ENCODE data around the gene FHOD3. TPM values are rescaled to one million over a fixed set of nuclear protein-coding genes. Genes with fewer than 3 reads are reported as not detected.

The FHOD3 gene
- total RNA-seq, 1 donor from 2014 or later: 5.9 TPM

- Mint-ChIP-seq H3K9me3 (ENCODE audit: unreplicated experiment) (no peaks in the 10 kb centered on the region), H3K27ac (ENCODE audit: unreplicated experiment) (no peak overlapping the region), H3K4me3 (ENCODE audit: unreplicated experiment) (no peak overlapping the region), H3K4me1 (ENCODE audit: low read depth, unreplicated experiment) (peaks cover 4% of the 10 kb centered on the region), H3K27me3 (ENCODE audit: low read depth, unreplicated experiment) (no peaks in the 10 kb centered on the region), H3K36me3 (ENCODE audit: low read depth, unreplicated experiment) (no peaks in the 10 kb centered on the region)
- H3K4me2 ChIP-seq (ENCODE audit: low read length): peak overlapping the region; percentile 57
- H4K20me1 ChIP-seq (ENCODE audit: insufficient read depth, low read length): no peaks in the 10 kb centered on the region
- no peaks in the 10 kb centered on the region for H3K9me3 ChIP-seq (ENCODE audit: insufficient read depth, low read depth, low read length)
- H3K79me2 ChIP-seq (ENCODE audit: insufficient read depth, low read length): no peaks in the 10 kb centered on the region
- TF ChIP-seq CTCF (IDR thresholded peaks at IDR 0.05; ENCODE audit: insufficient read depth, low read depth, low read length) (no peak), EZH2 (IDR thresholded peaks at IDR 0.05; ENCODE audit: insufficient read depth, low read length) (no peak)
- H3K9ac ChIP-seq (ENCODE audit: low read length): no peak overlapping the region
- H3K27me3 ChIP-seq (ENCODE audit: insufficient read depth, low read length): no peaks in the 10 kb centered on the region
- FAIRE-seq (no peak), DNase-seq (ENCODE audit: low read depth) (peak; percentile 49)
- no peak overlapping the region for H3K4me3 ChIP-seq (ENCODE audit: insufficient read depth, low read depth, low read length)
- H3K36me3 ChIP-seq (ENCODE audit: insufficient read depth, low read length): no peaks in the 10 kb centered on the region
- H2AFZ ChIP-seq (ENCODE audit: low read depth, low read length): peak overlapping the region; percentile 9
- H3K27ac ChIP-seq (ENCODE audit: low read depth, low read length): no peak overlapping the region
- H3K4me1 ChIP-seq (ENCODE audit: insufficient read depth, low read length): no peaks in the 10 kb centered on the region
Measured at GRCh38 chr18:36672437-36673344, 375.2 kb downstream of the FHOD3 start.

GRCh38 chr18:36673452-36673851, 375.9 kb downstream of the FHOD3 start:
- Mint-ChIP-seq H3K36me3 (ENCODE audit: low read depth, unreplicated experiment) (no peaks in the 10 kb centered on the region), H3K4me1 (ENCODE audit: low read depth, unreplicated experiment) (no peaks in the 10 kb centered on the region), H3K9me3 (ENCODE audit: unreplicated experiment) (no peaks in the 10 kb centered on the region), H3K4me3 (ENCODE audit: unreplicated experiment) (no peak overlapping the region), H3K27ac (ENCODE audit: unreplicated experiment) (no peak overlapping the region), H3K27me3 (ENCODE audit: low read depth, unreplicated experiment) (no peaks in the 10 kb centered on the region)
- Histone ChIP-seq H3K9me3 (ENCODE audit: insufficient read depth, low read depth, low read length) (no peaks in the 10 kb centered on the region), H3K4me3 (ENCODE audit: insufficient read depth, low read depth, low read length) (no peak overlapping the region), H3K27me3 (ENCODE audit: insufficient read depth, low read length) (no peaks in the 10 kb centered on the region), H2AFZ (ENCODE audit: low read depth, low read length) (no peak overlapping the region), H3K9ac (ENCODE audit: low read length) (no peak overlapping the region), H3K79me2 (ENCODE audit: insufficient read depth, low read length) (no peaks in the 10 kb centered on the region), H3K4me1 (ENCODE audit: insufficient read depth, low read length) (no peaks in the 10 kb centered on the region), H4K20me1 (ENCODE audit: insufficient read depth, low read length) (no peaks in the 10 kb centered on the region), H3K4me2 (ENCODE audit: low read length) (no peak overlapping the region), H3K27ac (ENCODE audit: low read depth, low read length) (no peak overlapping the region), H3K36me3 (ENCODE audit: insufficient read depth, low read length) (no peaks in the 10 kb centered on the region)
- no peak for DNase-seq (ENCODE audit: low read depth)
- FAIRE-seq: no peak
- TF ChIP-seq EZH2 (IDR thresholded peaks at IDR 0.05; ENCODE audit: insufficient read depth, low read length) (no peak), CTCF (IDR thresholded peaks at IDR 0.05; ENCODE audit: insufficient read depth, low read depth, low read length) (no peak)

- no peak for TF ChIP-seq EZH2 (IDR thresholded peaks at IDR 0.05; ENCODE audit: insufficient read depth, low read length)
- TF ChIP-seq CTCF (IDR thresholded peaks at IDR 0.05; ENCODE audit: insufficient read depth, low read depth, low read length): no peak
- H3K9me3 ChIP-seq (ENCODE audit: insufficient read depth, low read depth, low read length): no peaks in the 10 kb centered on the region
- H3K27ac Mint-ChIP-seq (ENCODE audit: unreplicated experiment): no peak overlapping the region
- H3K27ac ChIP-seq (ENCODE audit: low read depth, low read length): no peak overlapping the region
- H3K4me3 ChIP-seq (ENCODE audit: insufficient read depth, low read depth, low read length): no peak overlapping the region
- no peaks in the 10 kb centered on the region for H3K36me3 Mint-ChIP-seq (ENCODE audit: low read depth, unreplicated experiment)
- no peak overlapping the region for H3K4me3 Mint-ChIP-seq (ENCODE audit: unreplicated experiment)
- FAIRE-seq: no peak
- no peaks in the 10 kb centered on the region for H4K20me1 ChIP-seq (ENCODE audit: insufficient read depth, low read length)
- no peaks in the 10 kb centered on the region for H3K79me2 ChIP-seq (ENCODE audit: insufficient read depth, low read length)
- no peaks in the 10 kb centered on the region for H3K27me3 Mint-ChIP-seq (ENCODE audit: low read depth, unreplicated experiment)
- no peaks in the 10 kb centered on the region for H3K36me3 ChIP-seq (ENCODE audit: insufficient read depth, low read length)
- no peaks in the 10 kb centered on the region for H3K4me1 Mint-ChIP-seq (ENCODE audit: low read depth, unreplicated experiment)
- DNase-seq (ENCODE audit: low read depth): no peak
- no peaks in the 10 kb centered on the region for H3K4me1 ChIP-seq (ENCODE audit: insufficient read depth, low read length)
- no peak overlapping the region for H3K4me2 ChIP-seq (ENCODE audit: low read length)
- no peaks in the 10 kb centered on the region for H3K27me3 ChIP-seq (ENCODE audit: insufficient read depth, low read length)
- H2AFZ ChIP-seq (ENCODE audit: low read depth, low read length): no peak overlapping the region
- H3K9me3 Mint-ChIP-seq (ENCODE audit: unreplicated experiment): no peaks in the 10 kb centered on the region
- H3K9ac ChIP-seq (ENCODE audit: low read length): no peak overlapping the region
Measured at GRCh38 chr18:36675076-36675475, 377.6 kb downstream of the FHOD3 start.
